ENCODE measurements around the gene HOXA13.

HOXA13 gene

GRCh38 chr7:27174874-27175625 is 24.8 kb downstream of the HOXA13 start:
- H3K27me3 ChIP-seq (ENCODE audit: control insufficient read depth in 5 of 5, insufficient read depth in 4 of 5, low read length in 5 of 5): peaks cover 0 to 25% (median 12%) of the 10 kb centered on the region in 5 donors
- H3K27ac ChIP-seq (ENCODE audit: low read depth, low read length): peak overlapping the region; percentile 98
- peak overlapping the region in 4 of 5 donors; percentile 4 to 86 (median 78) for H3K4me3 ChIP-seq (ENCODE audit: low read depth in 1 of 5, low read length in 5 of 5)
- no peaks in the 10 kb centered on the region for H3K9me3 ChIP-seq (ENCODE audit: control insufficient read depth in 5 of 5, low read length in 5 of 5)
- H3K4me1 ChIP-seq (ENCODE audit: control insufficient read depth in 5 of 5, insufficient read depth in 5 of 5, low read length in 5 of 5): peaks cover 2 to 91% (median 84%) of the 10 kb centered on the region in 5 donors
- H3K9ac ChIP-seq (ENCODE audit: low read length in 5 of 5): peak overlapping the region in 2 of 5 donors; percentile 52 to 71
- H3K36me3 ChIP-seq (ENCODE audit: control insufficient read depth in 5 of 5, insufficient read depth in 5 of 5, low read length in 5 of 5): no peaks in the 10 kb centered on the region

- Histone ChIP-seq H3K9ac (ENCODE audit: low read length in 5 of 5) (peak within 1 kb of the TSS in 4 of 5 donors; percentile 52 to 72 (median 67)), H3K27ac (ENCODE audit: low read depth, low read length) (peak within 1 kb of the TSS; percentile 98), H3K4me3 (ENCODE audit: low read depth in 1 of 5, low read length in 5 of 5) (peak within 1 kb of the TSS; percentile 69 to 86 (median 76)), H3K27me3 (ENCODE audit: control insufficient read depth in 5 of 5, insufficient read depth in 4 of 5, low read length in 5 of 5) (peaks cover 0 to 28% (median 12%) of the 10 kb centered on the region in 5 donors), H3K9me3 (ENCODE audit: control insufficient read depth in 5 of 5, low read length in 5 of 5) (no peaks in the 10 kb centered on the region), H3K36me3 (ENCODE audit: control insufficient read depth in 5 of 5, insufficient read depth in 5 of 5, low read length in 5 of 5) (no peaks in the 10 kb centered on the region), H3K4me1 (ENCODE audit: control insufficient read depth in 5 of 5, insufficient read depth in 5 of 5, low read length in 5 of 5) (peaks cover 0 to 90% (median 82%) of the 10 kb centered on the region in 5 donors)
Observed at GRCh38 chr7:27173956-27174873, 25.7 kb downstream of the HOXA13 start, which contains the start of gene HOXA10. Gene HOXA10, minus strand, starts transcription at chr7:27174320. Its CDS starts 14 bp downstream, at chr7:27174306.

- Histone ChIP-seq H3K36me3 (ENCODE audit: control insufficient read depth in 5 of 5, insufficient read depth in 5 of 5, low read length in 5 of 5) (no peaks in the 10 kb centered on the region), H3K4me3 (ENCODE audit: low read depth in 1 of 5, low read length in 5 of 5) (peak overlapping the region in 4 of 5 donors; percentile 74 to 86 (median 78)), H3K9me3 (ENCODE audit: control insufficient read depth in 5 of 5, low read length in 5 of 5) (no peaks in the 10 kb centered on the region), H3K4me1 (ENCODE audit: control insufficient read depth in 5 of 5, insufficient read depth in 5 of 5, low read length in 5 of 5) (peaks cover 0 to 90% (median 84%) of the 10 kb centered on the region in 5 donors), H3K27me3 (ENCODE audit: control insufficient read depth in 5 of 5, insufficient read depth in 4 of 5, low read length in 5 of 5) (peaks cover 0 to 30% (median 12%) of the 10 kb centered on the region in 5 donors), H3K9ac (ENCODE audit: low read length in 5 of 5) (peak overlapping the region in 3 of 5 donors; percentile 52 to 72 (median 71)), H3K27ac (ENCODE audit: low read depth, low read length) (peak overlapping the region; percentile 98)
Observed at GRCh38 chr7:27173511-27173955, 26.4 kb downstream of the HOXA13 start.

GRCh38 chr7:27172823-27173510 is 26.9 kb downstream of the HOXA13 start:
- H3K36me3 ChIP-seq (ENCODE audit: control insufficient read depth in 5 of 5, insufficient read depth in 5 of 5, low read length in 5 of 5): no peaks in the 10 kb centered on the region
- peaks cover 0 to 90% (median 87%) of the 10 kb centered on the region in 5 donors for H3K4me1 ChIP-seq (ENCODE audit: control insufficient read depth in 5 of 5, insufficient read depth in 5 of 5, low read length in 5 of 5)
- H3K4me3 ChIP-seq (ENCODE audit: low read depth in 1 of 5, low read length in 5 of 5): peak overlapping the region; percentile 69 to 86 (median 76)
- H3K9ac ChIP-seq (ENCODE audit: low read length in 5 of 5): peak overlapping the region; percentile 52 to 71 (median 63)
- no peaks in the 10 kb centered on the region for H3K9me3 ChIP-seq (ENCODE audit: control insufficient read depth in 5 of 5, low read length in 5 of 5)
- peaks cover 0 to 28% (median 12%) of the 10 kb centered on the region in 5 donors for H3K27me3 ChIP-seq (ENCODE audit: control insufficient read depth in 5 of 5, insufficient read depth in 4 of 5, low read length in 5 of 5)
- H3K27ac ChIP-seq (ENCODE audit: low read depth, low read length): peak overlapping the region; percentile 98

- peaks cover 0 to 90% (median 87%) of the 10 kb centered on the region in 5 donors for H3K4me1 ChIP-seq (ENCODE audit: control insufficient read depth in 5 of 5, insufficient read depth in 5 of 5, low read length in 5 of 5)
- H3K27me3 ChIP-seq (ENCODE audit: control insufficient read depth in 5 of 5, insufficient read depth in 4 of 5, low read length in 5 of 5): peaks cover 0 to 28% (median 12%) of the 10 kb centered on the region in 5 donors
- no peaks in the 10 kb centered on the region for H3K9me3 ChIP-seq (ENCODE audit: control insufficient read depth in 5 of 5, low read length in 5 of 5)
- peak overlapping the region; percentile 98 for H3K27ac ChIP-seq (ENCODE audit: low read depth, low read length)
- H3K4me3 ChIP-seq (ENCODE audit: low read depth in 1 of 5, low read length in 5 of 5): peak overlapping the region; percentile 69 to 86 (median 76)
- H3K36me3 ChIP-seq (ENCODE audit: control insufficient read depth in 5 of 5, insufficient read depth in 5 of 5, low read length in 5 of 5): no peaks in the 10 kb centered on the region
- peak overlapping the region; percentile 7 to 71 (median 63) for H3K9ac ChIP-seq (ENCODE audit: low read length in 5 of 5)
Observed at GRCh38 chr7:27172315-27172774, 27.5 kb downstream of the HOXA13 start.

- Histone ChIP-seq H3K27ac (ENCODE audit: low read depth, low read length) (peak overlapping the region; percentile 98), H3K4me1 (ENCODE audit: control insufficient read depth in 5 of 5, insufficient read depth in 5 of 5, low read length in 5 of 5) (peaks cover 0 to 90% (median 87%) of the 10 kb centered on the region in 5 donors), H3K9ac (ENCODE audit: low read length in 5 of 5) (peak overlapping the region; percentile 30 to 72 (median 63)), H3K36me3 (ENCODE audit: control insufficient read depth in 5 of 5, insufficient read depth in 5 of 5, low read length in 5 of 5) (no peaks in the 10 kb centered on the region), H3K27me3 (ENCODE audit: control insufficient read depth in 5 of 5, insufficient read depth in 4 of 5, low read length in 5 of 5) (peaks cover 0 to 28% (median 12%) of the 10 kb centered on the region in 5 donors), H3K4me3 (ENCODE audit: low read depth in 1 of 5, low read length in 5 of 5) (peak overlapping the region; percentile 69 to 86 (median 76)), H3K9me3 (ENCODE audit: control insufficient read depth in 5 of 5, low read length in 5 of 5) (no peaks in the 10 kb centered on the region)
Observed at GRCh38 chr7:27171637-27172314, 28.1 kb downstream of the HOXA13 start.

GRCh38 chr7:27171325-27171636 is 28.6 kb downstream of the HOXA13 start:
- peaks cover 0 to 90% (median 87%) of the 10 kb centered on the region in 5 donors for H3K4me1 ChIP-seq (ENCODE audit: control insufficient read depth in 5 of 5, insufficient read depth in 5 of 5, low read length in 5 of 5)
- peaks cover 0 to 28% (median 10%) of the 10 kb centered on the region in 5 donors for H3K27me3 ChIP-seq (ENCODE audit: control insufficient read depth in 5 of 5, insufficient read depth in 4 of 5, low read length in 5 of 5)
- H3K4me3 ChIP-seq (ENCODE audit: low read depth in 1 of 5, low read length in 5 of 5): peak overlapping the region; percentile 69 to 86 (median 76)
- peak overlapping the region; percentile 7 to 72 (median 30) for H3K9ac ChIP-seq (ENCODE audit: low read length in 5 of 5)
- H3K36me3 ChIP-seq (ENCODE audit: control insufficient read depth in 5 of 5, insufficient read depth in 5 of 5, low read length in 5 of 5): no peaks in the 10 kb centered on the region
- H3K9me3 ChIP-seq (ENCODE audit: control insufficient read depth in 5 of 5, low read length in 5 of 5): no peaks in the 10 kb centered on the region
- H3K27ac ChIP-seq (ENCODE audit: low read depth, low read length): peak overlapping the region; percentile 98

GRCh38 chr7:27170426-27171324 is 29.2 kb downstream of the HOXA13 start:
- Histone ChIP-seq H3K9ac (ENCODE audit: low read length in 5 of 5) (peak overlapping the region in 4 of 5 donors; percentile 7 to 76 (median 52)), H3K27ac (ENCODE audit: low read depth, low read length) (peak overlapping the region; percentile 98), H3K4me3 (ENCODE audit: low read depth in 1 of 5, low read length in 5 of 5) (peak overlapping the region; percentile 69 to 86 (median 80)), H3K36me3 (ENCODE audit: control insufficient read depth in 5 of 5, insufficient read depth in 5 of 5, low read length in 5 of 5) (no peaks in the 10 kb centered on the region), H3K4me1 (ENCODE audit: control insufficient read depth in 5 of 5, insufficient read depth in 5 of 5, low read length in 5 of 5) (peaks cover 0 to 90% (median 87%) of the 10 kb centered on the region in 5 donors), H3K9me3 (ENCODE audit: control insufficient read depth in 5 of 5, low read length in 5 of 5) (no peaks in the 10 kb centered on the region), H3K27me3 (ENCODE audit: control insufficient read depth in 5 of 5, insufficient read depth in 4 of 5, low read length in 5 of 5) (peaks cover 0 to 28% (median 10%) of the 10 kb centered on the region in 5 donors)

Data from subcutaneous abdominal adipose tissue (tissue), 5 donors.